Thymus (tissue), 11 donors: ENCODE measurements around the gene PLXNC1. TPM values are rescaled to one million over a fixed set of nuclear protein-coding genes. Genes with fewer than 3 reads are reported as not detected.
A peak's percentile ranks its signal among the peaks of the same experiment; 100 is the strongest.

Experiments
- DNase-seq, 9 donors: peaks; one replicate each; pipeline ENCODE4 v3.0.0-alpha.2; 2013; ENCODE audit warnings: low spot score in 9 of 9, low read depth in 6 of 9, missing footprints in 1 of 9
- H3K27ac ChIP-seq, 2 donors: one replicate each; pipeline ENCODE4 v1.5.1; 2013; ENCODE audit warnings: control low read depth in 1 of 2, low read depth in 1 of 2, low read length in 1 of 2, mild to moderate bottlenecking in 1 of 2, moderate library complexity in 1 of 2
- H3K27me3 ChIP-seq, 2 donors: one replicate each; pipeline ENCODE4 v1.5.1; 2013; ENCODE audit warnings: low read length in 1 of 2; ENCODE audit not compliant: control insufficient read depth in 2 of 2, insufficient read depth in 1 of 2
- H3K36me3 ChIP-seq, 2 donors: one replicate each; pipeline ENCODE4 v1.5.1; 2013; ENCODE audit warnings: low read length in 1 of 2, mild to moderate bottlenecking in 1 of 2, moderate library complexity in 1 of 2; ENCODE audit not compliant: control insufficient read depth in 2 of 2, insufficient read depth in 2 of 2
- H3K4me1 ChIP-seq, 2 donors: one replicate each; pipeline ENCODE4 v1.5.1; 2013; ENCODE audit warnings: low read length in 2 of 2; ENCODE audit not compliant: control insufficient read depth in 2 of 2, insufficient read depth in 2 of 2
- H3K4me3 ChIP-seq, 2 donors: one replicate each; pipeline ENCODE4 v1.5.1; 2013; ENCODE audit warnings: low read length in 2 of 2, control low read depth in 1 of 2, mild to moderate bottlenecking in 1 of 2
- H3K9me3 ChIP-seq, 2 donors: one replicate each; pipeline ENCODE4 v1.5.1; 2013; ENCODE audit warnings: low read length in 1 of 2, mild to moderate bottlenecking in 1 of 2; ENCODE audit not compliant: control insufficient read depth in 2 of 2, insufficient read depth in 1 of 2
- WGBS: extraction: QIAGEN DNeasy Blood & Tissue Kit; methylation state at CpG from one replicate; pipeline ENCODE4 v1.1.7; 2013; 5-methylcytosine and 5-hydroxymethylcytosine counted together
- polyA plus RNA-seq: library from polyadenylated mRNA; stranded (reverse); fragments of 200-250 nt; gene quantifications from one replicate; pipeline ENCODE4 v1.2.3, GENCODE V29; 2013
- total RNA-seq: library from RNA; stranded (reverse); fragments of 120-200 nt; gene quantifications from one replicate; pipeline ENCODE4 v1.2.4, GENCODE V29; 2013
- donor health status: healthy.

Gene PLXNC1
- total and polyA plus RNA-seq, 2 donors, result 3.7 to 11.0 TPM

- Histone ChIP-seq H3K36me3 (no peaks in the 10 kb centered on the region), H3K4me3 (no peak overlapping the region), H3K4me1 (peaks cover 49 to 71% of the 10 kb centered on the region in 2 donors), H3K27ac (no peak overlapping the region), H3K27me3 (peaks cover 54 to 55% of the 10 kb centered on the region in 2 donors), H3K9me3 (no peaks in the 10 kb centered on the region)
- whole genome bisulfite sequencing, result 99% methylated on average over 5 of the region's 5 CpGs
- DNase-seq, result no peak
Observed at GRCh38 chr12:94171595-94171930, 23.2 kb downstream of the PLXNC1 start.

- Histone ChIP-seq H3K27me3 (peaks cover 50 to 51% of the 10 kb centered on the region in 2 donors), H3K4me1 (peaks cover 49 to 71% of the 10 kb centered on the region in 2 donors), H3K9me3 (no peaks in the 10 kb centered on the region), H3K36me3 (no peaks in the 10 kb centered on the region), H3K27ac (no peak overlapping the region), H3K4me3 (no peak overlapping the region)
- DNase-seq, result peak in 4 of 9 donors; percentile 49 to 80 (median 58)
- 28% methylated on average over 5 of the region's 5 CpGs for WGBS
Observed at GRCh38 chr12:94172031-94172430, 23.7 kb downstream of the PLXNC1 start.

GRCh38 chr12:94172973-94173372, 24.6 kb downstream of the PLXNC1 start:
- H3K27me3 ChIP-seq, result peaks cover 40 to 43% of the 10 kb centered on the region in 2 donors
- H3K36me3 ChIP-seq, result no peaks in the 10 kb centered on the region
- H3K27ac ChIP-seq, result no peak overlapping the region
- peak in 1 of 9 donors; percentile 39 for DNase-seq
- peaks cover 49 to 70% of the 10 kb centered on the region in 2 donors for H3K4me1 ChIP-seq
- H3K4me3 ChIP-seq, result no peak overlapping the region
- H3K9me3 ChIP-seq, result no peaks in the 10 kb centered on the region
- 68% methylated on average over 9 of the region's 9 CpGs for WGBS

GRCh38 chr12:94173660-94174265, 25.4 kb downstream of the PLXNC1 start:
- WGBS, result 18% methylated on average over 7 of the region's 7 CpGs
- peak in 2 of 9 donors; percentile 49 to 71 for DNase-seq
- H3K27me3 ChIP-seq, result peaks cover 33 to 40% of the 10 kb centered on the region in 2 donors
- no peaks in the 10 kb centered on the region for H3K9me3 ChIP-seq
- peak overlapping the region in 1 of 2 donors; percentile 1 for H3K4me3 ChIP-seq
- peak overlapping the region; percentile 5 to 21 for H3K27ac ChIP-seq
- H3K4me1 ChIP-seq, result peaks cover 49 to 62% of the 10 kb centered on the region in 2 donors
- no peaks in the 10 kb centered on the region for H3K36me3 ChIP-seq

- no peak overlapping the region for H3K27ac ChIP-seq
Observed at GRCh38 chr12:94174576-94174975, 26.2 kb downstream of the PLXNC1 start.

GRCh38 chr12:94175763-94176668, 27.6 kb downstream of the PLXNC1 start:
- no peak overlapping the region for H3K4me3 ChIP-seq

More at GRCh38 chr12:94174576-94174975, 26.2 kb downstream of the PLXNC1 start:
- peak in 2 of 9 donors; percentile 39 to 72 for DNase-seq
- Histone ChIP-seq H3K27me3 (peaks cover 29 to 39% of the 10 kb centered on the region in 2 donors), H3K9me3 (no peaks in the 10 kb centered on the region), H3K36me3 (no peaks in the 10 kb centered on the region), H3K4me1 (peaks cover 43 to 54% of the 10 kb centered on the region in 2 donors), H3K4me3 (no peak overlapping the region)
- WGBS, result 7% methylated on average over 1 of the region's 1 CpG

GRCh38 chr12:94178054-94178453, 29.7 kb downstream of the PLXNC1 start:
- Histone ChIP-seq H3K27ac (no peak overlapping the region), H3K9me3 (no peaks in the 10 kb centered on the region), H3K4me3 (no peak overlapping the region), H3K27me3 (peaks cover 14 to 18% of the 10 kb centered on the region in 2 donors), H3K36me3 (no peaks in the 10 kb centered on the region), H3K4me1 (peaks cover 19 to 21% of the 10 kb centered on the region in 2 donors)
- no peak for DNase-seq

More at GRCh38 chr12:94175763-94176668, 27.6 kb downstream of the PLXNC1 start:
- no peaks in the 10 kb centered on the region for H3K9me3 ChIP-seq
- WGBS, result 67% methylated on average over 10 of the region's 10 CpGs
- H3K4me1 ChIP-seq, result peaks cover 29 to 40% of the 10 kb centered on the region in 2 donors
- peaks cover 27 to 32% of the 10 kb centered on the region in 2 donors for H3K27me3 ChIP-seq
- no peak overlapping the region for H3K27ac ChIP-seq
- H3K36me3 ChIP-seq, result no peaks in the 10 kb centered on the region
- no peak for DNase-seq

GRCh38 chr12:94178882-94179281, 30.5 kb downstream of the PLXNC1 start:
- Histone ChIP-seq H3K27ac (no peak overlapping the region), H3K9me3 (no peaks in the 10 kb centered on the region), H3K36me3 (no peaks in the 10 kb centered on the region), H3K4me3 (no peak overlapping the region), H3K4me1 (peaks cover 11 to 13% of the 10 kb centered on the region in 2 donors), H3K27me3 (peaks cover 7 to 12% of the 10 kb centered on the region in 2 donors)
- WGBS, result 57% methylated on average over 3 of the region's 3 CpGs
- DNase-seq, result no peak

DNA sequence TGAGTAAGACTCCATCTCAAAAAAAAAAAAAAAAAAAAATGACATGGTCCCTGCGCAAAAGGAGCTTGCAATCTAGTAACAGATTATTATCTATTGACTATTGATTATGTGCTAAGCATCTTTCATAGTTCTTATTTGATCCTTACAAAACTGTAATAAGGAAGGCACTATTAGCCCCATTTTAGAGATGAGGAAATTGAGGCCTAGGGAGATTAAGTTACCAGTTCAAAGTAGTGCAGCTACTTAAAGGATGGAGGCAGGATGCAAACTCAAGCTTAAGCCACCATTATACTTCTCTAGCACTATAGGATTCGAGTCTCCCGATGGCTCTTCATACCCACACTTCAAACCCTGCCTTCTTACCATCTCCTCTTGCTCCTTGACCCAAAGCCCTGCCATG, 31.3 kb downstream of the PLXNC1 start:
- no peaks in the 10 kb centered on the region for H3K36me3 ChIP-seq
- no peaks in the 10 kb centered on the region for H3K9me3 ChIP-seq
- peak overlapping the region in 1 of 2 donors; percentile 4 for H3K27ac ChIP-seq
- no peak for DNase-seq
- over 99% methylated on average over 3 of the region's 3 CpGs for WGBS
- H3K4me3 ChIP-seq, result no peak overlapping the region
- H3K4me1 ChIP-seq, result peaks cover 4 to 5% of the 10 kb centered on the region in 2 donors
- peaks cover 3 to 12% of the 10 kb centered on the region in 2 donors for H3K27me3 ChIP-seq
